HG03039 (cell line): ENCODE data around the gene MIA.
"Not testable (repeated sequence)": the region's sequence is repeated elsewhere in the genome, so short reads cannot be mapped to it uniquely, and the experiment has no call there.

ENCODE experiments used
- ATAC-seq: cut with Tn5 transposase; IDR thresholded peaks from one replicate; pipeline ENCODE4 v1.9.1; 2021; ENCODE audit warnings: mild to moderate bottlenecking, moderate library complexity; ENCODE audit not compliant: unreplicated experiment

MIA gene

GRCh38 chr19:40777937-40778705, 2.8 kb downstream of the MIA start, which contains the start of gene RAB4B:
TSS of gene RAB4B (plus strand) at chr19:40778247. CDS start at chr19:40778376, 129 bp downstream.
- peak; percentile 55 for ATAC-seq

- no peak for ATAC-seq
These were observed 3.5 kb downstream of the MIA start for GRCh38 chr19:40778706-40779284.

GRCh38 chr19:40780582-40780981, 5.3 kb downstream of the MIA start:
- no peak for ATAC-seq

GRCh38 chr19:40781140-40781539, 5.8 kb downstream of the MIA start:
- no peak for ATAC-seq

- ATAC-seq = no peak
These were observed 8.4 kb downstream of the MIA start for GRCh38 chr19:40783711-40784110.

GRCh38 chr19:40784146-40784545, 8.8 kb downstream of the MIA start:
- ATAC-seq = not testable (repeated sequence)

GRCh38 chr19:40785526-40785925, 10.2 kb downstream of the MIA start:
- ATAC-seq = no peak

- no peak for ATAC-seq
These were observed 11.0 kb downstream of the MIA start for GRCh38 chr19:40786060-40787037.

GRCh38 chr19:40791349-40791748, 16.0 kb downstream of the MIA start:
- no peak for ATAC-seq

GRCh38 chr19:40791996-40792395, 16.7 kb downstream of the MIA start:
- no peak for ATAC-seq

GRCh38 chr19:40797166-40797962, 22.0 kb downstream of the MIA start:
- no peak for ATAC-seq

- ATAC-seq = no peak
These were observed 22.8 kb downstream of the MIA start for GRCh38 chr19:40797963-40798682.

GRCh38 chr19:40798683-40799557, 23.6 kb downstream of the MIA start, which contains the start of gene EGLN2:
TSS of gene EGLN2 (plus strand) at chr19:40799191. CDS start at chr19:40800573, 1,382 bp downstream.
- peak; percentile 70 for ATAC-seq

- no peak for ATAC-seq
These were observed 24.4 kb downstream of the MIA start for GRCh38 chr19:40799558-40800338.

- ATAC-seq = no peak
These were observed 25.1 kb downstream of the MIA start for GRCh38 chr19:40800339-40800996.

- ATAC-seq = no peak
These were observed 25.7 kb downstream of the MIA start for GRCh38 chr19:40800997-40801377.
